ENCODE data around the gene ASCC1.

DNA sequence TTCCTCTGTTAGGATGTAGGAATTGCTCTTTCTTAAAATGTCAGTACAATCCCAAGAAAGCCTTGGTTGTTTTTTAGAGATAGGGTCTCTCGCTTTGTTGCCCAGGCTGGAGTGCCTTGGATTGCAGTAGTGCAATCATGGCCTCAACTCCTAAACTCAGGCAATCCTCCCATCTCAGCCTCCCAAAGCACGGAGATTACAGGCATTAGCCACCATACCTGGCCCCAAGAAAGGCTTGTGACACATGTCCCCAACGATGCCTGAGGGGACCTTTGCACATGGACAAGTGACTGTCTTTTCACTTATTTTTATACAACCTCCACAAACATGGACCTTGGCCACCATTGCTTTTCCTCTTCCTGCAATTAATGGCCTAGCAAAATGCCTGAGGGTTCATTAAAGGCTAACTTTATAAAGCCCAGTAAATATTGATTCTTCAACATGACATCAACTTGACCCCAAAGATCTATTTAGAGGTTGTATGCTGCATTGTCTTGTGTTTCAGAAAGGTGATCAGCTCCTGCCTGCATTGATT lies 117.7 kb downstream of the ASCC1 start:
- TF ChIP-seq, protein P1, sequence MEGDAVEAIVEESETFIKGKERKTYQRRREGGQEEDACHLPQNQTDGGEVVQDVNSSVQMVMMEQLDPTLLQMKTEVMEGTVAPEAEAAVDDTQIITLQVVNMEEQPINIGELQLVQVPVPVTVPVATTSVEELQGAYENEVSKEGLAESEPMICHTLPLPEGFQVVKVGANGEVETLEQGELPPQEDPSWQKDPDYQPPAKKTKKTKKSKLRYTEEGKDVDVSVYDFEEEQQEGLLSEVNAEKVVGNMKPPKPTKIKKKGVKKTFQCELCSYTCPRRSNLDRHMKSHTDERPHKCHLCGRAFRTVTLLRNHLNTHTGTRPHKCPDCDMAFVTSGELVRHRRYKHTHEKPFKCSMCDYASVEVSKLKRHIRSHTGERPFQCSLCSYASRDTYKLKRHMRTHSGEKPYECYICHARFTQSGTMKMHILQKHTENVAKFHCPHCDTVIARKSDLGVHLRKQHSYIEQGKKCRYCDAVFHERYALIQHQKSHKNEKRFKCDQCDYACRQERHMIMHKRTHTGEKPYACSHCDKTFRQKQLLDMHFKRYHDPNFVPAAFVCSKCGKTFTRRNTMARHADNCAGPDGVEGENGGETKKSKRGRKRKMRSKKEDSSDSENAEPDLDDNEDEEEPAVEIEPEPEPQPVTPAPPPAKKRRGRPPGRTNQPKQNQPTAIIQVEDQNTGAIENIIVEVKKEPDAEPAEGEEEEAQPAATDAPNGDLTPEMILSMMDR (IDR thresholded peaks at IDR 0.05) = no peak
- TF ChIP-seq POLR2A (IDR thresholded peaks at IDR 0.05) = no peak
